Natural killer cell (primary cell): ENCODE results near the gene VNN1. TPM values are rescaled to one million over a fixed set of nuclear protein-coding genes. Genes with fewer than 3 reads are reported as not detected.

Experiments used
- ATAC-seq, 3 donors: fragments of 150-1000 bp in 2 of 3; fragments of 200-7000 bp in 1 of 3; cut with Tn5 transposase; 1 replicate in 1 of 3; 2 replicates in 2 of 3; pipeline ENCODE4 v1.10.0; 2021; ENCODE audit warnings: mild to moderate bottlenecking in 2 of 3, moderate library complexity in 2 of 3
- DNase-seq, 2 donors: peaks; one replicate each; pipeline versions ENCODE4 v3.0.0 to v3.0.0-alpha.2; 2013 to 2021; ENCODE audit warnings: mixed read lengths in 1 of 2
- H3K27ac ChIP-seq: one replicate; pipeline ENCODE4 v1.5.1; 2013; ENCODE audit warnings: mild to moderate bottlenecking, low read length
- H3K27me3 ChIP-seq: one replicate; pipeline ENCODE4 v1.6.1; 2013; ENCODE audit warnings: low read length; ENCODE audit not compliant: control insufficient read depth, insufficient read depth
- H3K36me3 ChIP-seq: one replicate; pipeline ENCODE4 v1.6.1; 2013; ENCODE audit warnings: low read length; ENCODE audit not compliant: control insufficient read depth, insufficient read depth
- H3K4me1 ChIP-seq: one replicate; pipeline ENCODE4 v1.6.1; 2013; ENCODE audit warnings: low read length; ENCODE audit not compliant: control insufficient read depth, insufficient read depth
- H3K4me3 ChIP-seq: one replicate; pipeline ENCODE4 v1.5.1; 2013; ENCODE audit warnings: low read length
- H3K9me3 ChIP-seq: one replicate; pipeline ENCODE4 v1.6.1; 2013; ENCODE audit warnings: low read length; ENCODE audit not compliant: control insufficient read depth, insufficient read depth
- H3K27ac Mint-ChIP-seq, 2 donors: one replicate each; pipeline ENCODE4 v1.8.0; 2022; ENCODE audit warnings: mild to moderate bottlenecking in 2 of 2, mixed read lengths in 2 of 2, moderate library complexity in 1 of 2
- H3K27me3 Mint-ChIP-seq, 2 donors: one replicate each; pipeline ENCODE4 v1.8.0; 2022; ENCODE audit warnings: low read depth in 2 of 2, mixed read lengths in 2 of 2
- H3K36me3 Mint-ChIP-seq: one replicate; pipeline ENCODE4 v1.8.0; 2022; ENCODE audit warnings: mixed read lengths
- H3K4me1 Mint-ChIP-seq, 2 donors: one replicate each; pipeline ENCODE4 v1.8.0; 2022; ENCODE audit warnings: mixed read lengths in 2 of 2
- H3K4me3 Mint-ChIP-seq: one replicate; pipeline ENCODE4 v1.8.0; 2022; ENCODE audit warnings: mild to moderate bottlenecking, moderate library complexity, mixed read lengths
- H3K9me3 Mint-ChIP-seq, 2 donors: one replicate each; pipeline ENCODE4 v1.8.0; 2022; ENCODE audit warnings: mixed read lengths in 2 of 2
- WGBS: methylation state at CpG from one replicate; pipeline ENCODE4 v1.1.7; 2013; ENCODE audit warnings: missing lambda C conversion rate; ENCODE audit not compliant: insufficient coverage; 5-methylcytosine and 5-hydroxymethylcytosine counted together
- intact Hi-C: fragments of 100-400 bp; cut with micrococcal nuclease; formaldehyde crosslinking; loops from one replicate; pipeline ENCODE4 v1.14.2; 2022
- total RNA-seq, 4 donors: library from RNA; stranded (reverse); fragments of 120-200 nt in 1 of 4; gene quantifications; one replicate each; pipeline versions ENCODE4 v1.2.3 to v1.2.4, GENCODE V29; 2013 to 2022
- TF ChIP-seq, protein P1 (sequence below): fragments of 200-600 bp; IDR thresholded peaks from one replicate; pipeline ENCODE4 v1.8.0; 2022; ENCODE audit warnings: antibody characterized with exemption

Gene VNN1
- total RNA-seq, 3 donors from 2014 or later (not counting 1 experiment from before 2014, with no cell fraction given): 1.1 to 1.6 TPM; not detected in 1

DNA sequence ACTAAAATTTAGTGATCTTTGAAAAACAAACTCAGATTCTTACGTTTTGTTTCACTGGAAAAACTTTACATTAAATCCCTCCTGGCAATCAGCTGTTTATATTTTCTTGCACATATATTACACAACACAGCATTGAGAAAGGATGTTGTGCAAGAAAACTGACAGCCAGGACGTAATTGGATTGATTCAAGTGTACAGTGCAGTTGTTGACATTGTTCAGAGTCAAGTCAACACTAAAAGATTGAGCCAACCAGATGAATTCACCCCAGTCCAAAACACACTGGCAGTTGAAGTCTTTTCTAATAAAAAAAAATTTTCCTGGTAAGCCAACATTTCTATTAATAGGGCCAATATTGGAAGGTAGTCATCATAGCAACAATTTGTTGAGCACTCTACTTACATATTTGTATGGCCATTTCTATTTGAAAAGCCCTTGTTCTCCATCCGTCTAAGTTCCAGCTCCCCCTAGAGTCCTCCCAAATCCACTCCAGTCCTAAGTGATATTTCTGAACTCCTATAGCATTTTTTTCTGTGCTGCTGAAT, 20.9 kb upstream of the VNN1 start:
- H3K27me3 Mint-ChIP-seq: peaks cover 0 to 3% of the 10 kb centered on the region in 2 donors
- intact Hi-C loops: no loop called here
- Histone ChIP-seq H3K9me3 (no peaks in the 10 kb centered on the region), H3K36me3 (no peaks in the 10 kb centered on the region), H3K27ac (no peak overlapping the region), H3K4me3 (no peak overlapping the region), H3K4me1 (no peaks in the 10 kb centered on the region), H3K27me3 (no peaks in the 10 kb centered on the region)
- DNase-seq: no peak
- peaks cover 6 to 9% of the 10 kb centered on the region in 2 donors for H3K9me3 Mint-ChIP-seq
- TF ChIP-seq, protein P1, sequence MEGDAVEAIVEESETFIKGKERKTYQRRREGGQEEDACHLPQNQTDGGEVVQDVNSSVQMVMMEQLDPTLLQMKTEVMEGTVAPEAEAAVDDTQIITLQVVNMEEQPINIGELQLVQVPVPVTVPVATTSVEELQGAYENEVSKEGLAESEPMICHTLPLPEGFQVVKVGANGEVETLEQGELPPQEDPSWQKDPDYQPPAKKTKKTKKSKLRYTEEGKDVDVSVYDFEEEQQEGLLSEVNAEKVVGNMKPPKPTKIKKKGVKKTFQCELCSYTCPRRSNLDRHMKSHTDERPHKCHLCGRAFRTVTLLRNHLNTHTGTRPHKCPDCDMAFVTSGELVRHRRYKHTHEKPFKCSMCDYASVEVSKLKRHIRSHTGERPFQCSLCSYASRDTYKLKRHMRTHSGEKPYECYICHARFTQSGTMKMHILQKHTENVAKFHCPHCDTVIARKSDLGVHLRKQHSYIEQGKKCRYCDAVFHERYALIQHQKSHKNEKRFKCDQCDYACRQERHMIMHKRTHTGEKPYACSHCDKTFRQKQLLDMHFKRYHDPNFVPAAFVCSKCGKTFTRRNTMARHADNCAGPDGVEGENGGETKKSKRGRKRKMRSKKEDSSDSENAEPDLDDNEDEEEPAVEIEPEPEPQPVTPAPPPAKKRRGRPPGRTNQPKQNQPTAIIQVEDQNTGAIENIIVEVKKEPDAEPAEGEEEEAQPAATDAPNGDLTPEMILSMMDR: no peak
- peak in 1 of 3 donors; percentile 49 for ATAC-seq
- H3K27ac Mint-ChIP-seq: no peak overlapping the region
- no peak overlapping the region for H3K4me3 Mint-ChIP-seq
- H3K4me1 Mint-ChIP-seq: no peaks in the 10 kb centered on the region
- H3K36me3 Mint-ChIP-seq: no peaks in the 10 kb centered on the region
- WGBS: 51% methylated on average over 2 of the region's 3 CpGs

- H3K36me3 Mint-ChIP-seq: no peaks in the 10 kb centered on the region
- no peak for DNase-seq
- peaks cover 0 to 1% of the 10 kb centered on the region in 2 donors for H3K27me3 Mint-ChIP-seq
- H3K9me3 Mint-ChIP-seq: peaks cover 1 to 4% of the 10 kb centered on the region in 2 donors
- Histone ChIP-seq H3K36me3 (no peaks in the 10 kb centered on the region), H3K27me3 (no peaks in the 10 kb centered on the region), H3K27ac (no peak overlapping the region), H3K4me3 (no peak overlapping the region), H3K9me3 (no peaks in the 10 kb centered on the region), H3K4me1 (no peaks in the 10 kb centered on the region)
- H3K4me1 Mint-ChIP-seq: no peaks in the 10 kb centered on the region
- peak in 1 of 3 donors; percentile 67 for ATAC-seq
- no peak overlapping the region for H3K4me3 Mint-ChIP-seq
- no peak overlapping the region for H3K27ac Mint-ChIP-seq
- intact Hi-C loops: no loop called here
- TF ChIP-seq, protein P1: no peak
- 82% methylated on average over 1 of the region's 1 CpG for WGBS
These were observed 20.0 kb upstream of the VNN1 start for GRCh38 chr6:132733814-132734213.

DNA sequence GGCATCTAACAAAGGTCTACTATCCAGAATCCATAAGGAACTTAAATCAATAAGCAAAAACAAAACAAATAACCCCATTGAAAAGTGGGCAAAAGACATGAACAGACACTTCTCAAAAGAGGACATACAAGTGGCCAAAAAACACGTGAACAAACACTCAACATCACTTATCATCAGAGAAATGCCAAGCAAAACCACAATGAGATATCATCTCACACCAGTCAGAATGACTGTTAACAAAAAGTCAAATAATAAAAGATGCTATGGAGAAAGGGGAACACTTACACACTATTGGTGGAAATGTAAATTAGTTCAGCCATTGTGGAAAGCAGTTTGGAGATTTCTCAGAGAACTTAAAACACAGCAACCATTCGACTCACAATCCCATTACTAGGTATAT, 19.4 kb upstream of the VNN1 start:
- H3K9me3 Mint-ChIP-seq: peaks cover 0 to under 1% of the 10 kb centered on the region in 2 donors
- no peak overlapping the region for H3K4me3 Mint-ChIP-seq
- TF ChIP-seq, protein P1: no peak
- H3K27me3 Mint-ChIP-seq: no peaks in the 10 kb centered on the region
- Histone ChIP-seq H3K27me3 (no peaks in the 10 kb centered on the region), H3K4me3 (no peak overlapping the region), H3K27ac (no peak overlapping the region), H3K9me3 (no peaks in the 10 kb centered on the region), H3K36me3 (no peaks in the 10 kb centered on the region), H3K4me1 (no peaks in the 10 kb centered on the region)
- DNase-seq (no peak), ATAC-seq (peak in 1 of 3 donors; percentile 66)
- WGBS: 42% methylated on average over 2 of the region's 2 CpGs
- no peaks in the 10 kb centered on the region for H3K4me1 Mint-ChIP-seq
- intact Hi-C loops: no loop called here
- H3K36me3 Mint-ChIP-seq: no peaks in the 10 kb centered on the region
- no peak overlapping the region for H3K27ac Mint-ChIP-seq

GRCh38 chr6:132731086-132731485, 17.2 kb upstream of the VNN1 start:
- Mint-ChIP-seq H3K9me3 (no peaks in the 10 kb centered on the region), H3K4me3 (no peak overlapping the region), H3K36me3 (no peaks in the 10 kb centered on the region), H3K27me3 (no peaks in the 10 kb centered on the region), H3K4me1 (no peaks in the 10 kb centered on the region), H3K27ac (no peak overlapping the region)
- Histone ChIP-seq H3K27me3 (no peaks in the 10 kb centered on the region), H3K36me3 (no peaks in the 10 kb centered on the region), H3K9me3 (no peaks in the 10 kb centered on the region), H3K4me1 (no peaks in the 10 kb centered on the region), H3K27ac (no peak overlapping the region), H3K4me3 (no peak overlapping the region)
- no peak for ATAC-seq
- intact Hi-C loops: no loop called here
- no peak for DNase-seq
- 90% methylated on average over 2 of the region's 2 CpGs for WGBS
- TF ChIP-seq, protein P1: no peak
